Osteoblast (primary cell): Measurements from ENCODE around the gene SLC37A1. TPM values are rescaled to one million over a fixed set of nuclear protein-coding genes. Genes with fewer than 3 reads are reported as not detected.

Source experiments
- DNase-seq: peaks from one replicate; pipeline ENCODE4 v3.0.0; 2011; ENCODE audit warnings: low spot score, mixed read lengths; ENCODE audit not compliant: insufficient read length; ENCODE audit errors: missing footprints
- H2AFZ ChIP-seq: 2 replicates; pipeline ENCODE4 v1.6.0; 2011; ENCODE audit warnings: mild to moderate bottlenecking, low read length
- H3K27ac ChIP-seq: 2 replicates; pipeline ENCODE4 v1.5.1; 2011; ENCODE audit warnings: mild to moderate bottlenecking, low read depth, low read length, moderate library complexity
- H3K27me3 ChIP-seq: 2 replicates; pipeline ENCODE4 v1.6.0; 2012; ENCODE audit warnings: mild to moderate bottlenecking, control low read depth, inconsistent platforms, low read length, moderate library complexity; ENCODE audit not compliant: insufficient read depth
- H3K36me3 ChIP-seq: 2 replicates; pipeline ENCODE4 v1.5.1; 2011; ENCODE audit warnings: mild to moderate bottlenecking, low read length, control low read depth, moderate library complexity; ENCODE audit not compliant: insufficient read depth
- H3K4me1 ChIP-seq: 2 replicates; pipeline ENCODE4 v1.5.1; 2011; ENCODE audit warnings: mild to moderate bottlenecking, low read length, control low read depth, moderate library complexity; ENCODE audit not compliant: insufficient read depth
- H3K4me2 ChIP-seq: 2 replicates; pipeline ENCODE4 v1.6.0; 2011; ENCODE audit warnings: mild to moderate bottlenecking, low read length; ENCODE audit not compliant: insufficient read depth
- H3K4me3 ChIP-seq: fragments of 200-600 bp; sonication (generic); 3 replicates; pipeline ENCODE4 v1.5.1; 2012; ENCODE audit warnings: mild to moderate bottlenecking, low read length, inconsistent platforms; ENCODE audit not compliant: insufficient read depth
- H3K79me2 ChIP-seq: 2 replicates; pipeline ENCODE4 v1.6.0; 2012; ENCODE audit warnings: mild to moderate bottlenecking, low read length, control low read depth, inconsistent platforms; ENCODE audit not compliant: insufficient read depth
- H3K9me3 ChIP-seq: 2 replicates; pipeline ENCODE4 v1.5.1; 2011; ENCODE audit warnings: low read depth, low read length, control low read depth
- H4K20me1 ChIP-seq: 2 replicates; pipeline ENCODE4 v1.6.0; 2012; ENCODE audit warnings: mild to moderate bottlenecking, low read length, control low read depth; ENCODE audit not compliant: insufficient read depth
- total RNA-seq: library from RNA; depleted of rRNA; stranded (reverse); fragments of >200 nt; gene quantifications from 2 replicates; pipeline ENCODE4 v1.2.3, GENCODE V29; 2012
- TF ChIP-seq, protein P1 (sequence below): IDR thresholded peaks from 2 replicates; pipeline ENCODE4 v1.5.1; 2011; ENCODE audit warnings: mild to moderate bottlenecking, low read depth, low read length, moderate library complexity; ENCODE audit errors: extremely low read depth

SLC37A1 gene
- total RNA-seq, 1 donor = 6.9 TPM

DNA sequence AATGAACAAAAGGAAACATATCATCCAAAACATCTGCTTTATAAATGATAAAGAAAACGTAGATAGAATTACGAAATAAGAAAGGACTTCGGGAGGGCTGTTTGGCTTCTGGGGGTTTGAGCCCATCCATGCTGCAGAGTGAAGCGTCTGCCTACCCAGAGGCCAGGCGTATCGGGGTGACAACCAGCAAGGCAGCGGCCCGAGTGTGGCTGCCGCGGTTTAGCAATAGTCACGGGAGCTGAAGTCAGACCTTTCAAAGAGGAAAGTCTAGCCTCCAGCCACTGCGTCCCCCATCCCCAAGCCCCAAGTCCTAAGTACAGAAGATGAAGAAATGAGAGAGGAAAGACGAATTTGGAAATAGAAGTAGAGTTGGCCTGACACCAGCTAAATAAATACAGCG, 8.6 kb downstream of the SLC37A1 start:
- Histone ChIP-seq H3K79me2 (no peaks in the 10 kb centered on the region), H2AFZ (no peak overlapping the region), H3K4me2 (no peak overlapping the region), H3K9me3 (no peaks in the 10 kb centered on the region), H3K4me3 (no peak overlapping the region), H3K27ac (no peak overlapping the region), H3K4me1 (peaks cover 17% of the 10 kb centered on the region), H4K20me1 (peaks cover under 1% of the 10 kb centered on the region), H3K27me3 (peaks cover 8% of the 10 kb centered on the region), H3K36me3 (no peaks in the 10 kb centered on the region)
- TF ChIP-seq, protein P1, sequence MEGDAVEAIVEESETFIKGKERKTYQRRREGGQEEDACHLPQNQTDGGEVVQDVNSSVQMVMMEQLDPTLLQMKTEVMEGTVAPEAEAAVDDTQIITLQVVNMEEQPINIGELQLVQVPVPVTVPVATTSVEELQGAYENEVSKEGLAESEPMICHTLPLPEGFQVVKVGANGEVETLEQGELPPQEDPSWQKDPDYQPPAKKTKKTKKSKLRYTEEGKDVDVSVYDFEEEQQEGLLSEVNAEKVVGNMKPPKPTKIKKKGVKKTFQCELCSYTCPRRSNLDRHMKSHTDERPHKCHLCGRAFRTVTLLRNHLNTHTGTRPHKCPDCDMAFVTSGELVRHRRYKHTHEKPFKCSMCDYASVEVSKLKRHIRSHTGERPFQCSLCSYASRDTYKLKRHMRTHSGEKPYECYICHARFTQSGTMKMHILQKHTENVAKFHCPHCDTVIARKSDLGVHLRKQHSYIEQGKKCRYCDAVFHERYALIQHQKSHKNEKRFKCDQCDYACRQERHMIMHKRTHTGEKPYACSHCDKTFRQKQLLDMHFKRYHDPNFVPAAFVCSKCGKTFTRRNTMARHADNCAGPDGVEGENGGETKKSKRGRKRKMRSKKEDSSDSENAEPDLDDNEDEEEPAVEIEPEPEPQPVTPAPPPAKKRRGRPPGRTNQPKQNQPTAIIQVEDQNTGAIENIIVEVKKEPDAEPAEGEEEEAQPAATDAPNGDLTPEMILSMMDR = no peak
- DNase-seq = no peak

DNA sequence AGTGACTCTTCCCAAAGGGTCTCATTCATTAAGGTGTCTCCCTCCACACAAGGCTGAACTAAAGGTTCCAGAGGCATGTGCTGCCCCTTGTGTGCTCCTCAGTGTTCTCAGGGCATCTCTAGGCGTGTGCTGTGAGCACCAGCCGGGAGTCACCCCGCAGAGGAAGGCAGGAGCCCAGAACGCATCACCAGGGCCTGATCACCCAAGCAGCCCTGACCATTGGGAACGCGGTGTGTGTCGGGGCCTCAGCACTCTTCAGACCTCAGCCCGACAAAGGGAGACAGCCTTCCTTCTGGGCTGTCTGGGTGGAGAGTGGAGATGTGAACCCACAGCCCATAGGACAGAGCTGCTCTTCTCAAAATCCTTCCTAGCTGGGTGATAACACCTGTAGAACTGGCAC, 9.1 kb downstream of the SLC37A1 start:
- no peaks in the 10 kb centered on the region for H4K20me1 ChIP-seq
- no peak overlapping the region for H3K4me3 ChIP-seq
- no peaks in the 10 kb centered on the region for H3K9me3 ChIP-seq
- no peaks in the 10 kb centered on the region for H3K36me3 ChIP-seq
- no peak overlapping the region for H3K4me2 ChIP-seq
- no peak for DNase-seq
- H3K4me1 ChIP-seq = peaks cover 17% of the 10 kb centered on the region
- H3K27ac ChIP-seq = no peak overlapping the region
- TF ChIP-seq, protein P1 = no peak
- peaks cover 8% of the 10 kb centered on the region for H3K27me3 ChIP-seq
- no peak overlapping the region for H2AFZ ChIP-seq
- no peaks in the 10 kb centered on the region for H3K79me2 ChIP-seq

DNA sequence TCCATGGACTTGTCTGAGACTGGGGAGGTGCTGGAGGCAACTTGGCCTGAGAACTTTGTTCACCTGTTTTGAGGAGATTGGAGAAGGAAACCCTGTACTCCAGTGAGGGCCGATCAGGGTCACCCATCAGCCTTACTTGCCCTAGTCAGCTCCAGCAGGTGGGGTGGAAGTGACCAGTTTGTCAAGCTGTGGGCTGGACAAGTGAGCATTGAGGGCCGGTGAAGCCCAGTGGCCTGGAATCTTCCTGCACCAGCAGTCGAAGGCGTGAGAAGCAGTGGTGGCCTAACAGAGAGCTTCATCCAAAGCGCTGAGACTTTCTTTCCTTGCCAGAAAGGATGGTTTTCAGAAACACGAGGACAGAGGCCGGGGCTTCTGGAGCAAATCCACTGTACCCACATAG, 9.6 kb downstream of the SLC37A1 start:
- no peak overlapping the region for H3K4me2 ChIP-seq
- no peaks in the 10 kb centered on the region for H3K9me3 ChIP-seq
- H3K4me1 ChIP-seq = peaks cover 13% of the 10 kb centered on the region
- TF ChIP-seq, protein P1 = no peak
- H3K4me3 ChIP-seq = no peak overlapping the region
- no peaks in the 10 kb centered on the region for H4K20me1 ChIP-seq
- no peak overlapping the region for H3K27ac ChIP-seq
- H3K79me2 ChIP-seq = no peaks in the 10 kb centered on the region
- H3K27me3 ChIP-seq = peaks cover 8% of the 10 kb centered on the region
- H3K36me3 ChIP-seq = no peaks in the 10 kb centered on the region
- no peak overlapping the region for H2AFZ ChIP-seq
- DNase-seq = no peak

DNA sequence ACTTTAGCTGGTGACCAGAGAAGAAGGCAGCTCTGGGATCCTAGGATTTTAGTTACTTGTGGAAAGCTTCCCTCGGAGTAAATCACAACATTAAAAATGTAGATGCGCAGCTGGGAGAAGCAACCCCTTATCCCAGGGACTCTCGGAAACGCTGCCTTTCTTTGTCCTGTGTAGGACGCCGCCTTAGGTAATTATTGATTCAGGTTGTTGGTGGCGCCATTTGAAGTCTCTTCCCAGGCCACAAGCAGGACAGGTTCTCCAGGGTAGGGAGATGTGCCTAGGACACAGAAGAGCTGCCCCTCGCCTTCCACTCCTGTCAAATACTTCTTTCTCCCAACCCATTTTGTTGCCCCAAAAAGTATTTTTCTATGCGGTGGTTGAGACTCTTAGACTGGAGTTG, 10.3 kb downstream of the SLC37A1 start:
- no peak for DNase-seq
- Histone ChIP-seq H3K36me3 (no peaks in the 10 kb centered on the region), H2AFZ (peak overlapping the region; percentile 38), H3K27me3 (peaks cover 8% of the 10 kb centered on the region), H3K4me3 (no peak overlapping the region), H3K27ac (no peak overlapping the region), H3K4me1 (peaks cover 9% of the 10 kb centered on the region), H3K4me2 (peak overlapping the region; percentile 58), H3K79me2 (no peaks in the 10 kb centered on the region), H3K9me3 (no peaks in the 10 kb centered on the region), H4K20me1 (no peaks in the 10 kb centered on the region)
- TF ChIP-seq, protein P1 = no peak
